Measurements from ENCODE around the gene SMG6. TPM values are rescaled to one million over a fixed set of nuclear protein-coding genes. Genes with fewer than 3 reads are reported as not detected.

Gene SMG6
- total and polyA plus RNA-seq, 2 of the 8 experiments (the other 6 are each of a cell fraction or from before 2014, with no cell fraction given) = 18.5 to 25.2 TPM

GRCh38 chr17:2064147-2064489 is 239.5 kb downstream of the SMG6 start:
- H2BK20ac ChIP-seq (ENCODE audit: low read length) = no peak overlapping the region
- FAIRE-seq (no peak), DNase-seq (ENCODE audit: low read depth in 1 of 2, low spot score in 2 of 2) (no peak)
- no peak overlapping the region for H3K9ac ChIP-seq (replicated peaks in 1 of 4; ENCODE audit: extremely low read depth in 1 of 4, low read depth in 3 of 4, low read length in 3 of 4)
- peaks cover 6 to 8% of the 10 kb centered on the region in 2 experiments for H4K20me1 ChIP-seq (replicated peaks in 1 of 2; ENCODE audit: control insufficient read depth in 1 of 2, insufficient read depth in 2 of 2, low read length in 2 of 2)
- H3K27me3 ChIP-seq (replicated peaks in 1 of 4; ENCODE audit: control insufficient read depth in 3 of 4, extremely low read depth in 1 of 4, insufficient read depth in 3 of 4, low read length in 3 of 4) = peaks cover 0 to 21% (median 15%) of the 10 kb centered on the region in 4 experiments; a peak in 5 of 7 replicates
- no peak overlapping the region for H2BK15ac ChIP-seq (ENCODE audit: low read length)
- no peaks in the 10 kb centered on the region for H3K79me2 ChIP-seq (ENCODE audit: control insufficient read depth in 1 of 2, insufficient read depth in 2 of 2, low read length in 2 of 2)
- H2BK5ac ChIP-seq (ENCODE audit: low read depth, low read length) = no peak overlapping the region
- H2BK120ac ChIP-seq (replicated peaks; ENCODE audit: low read depth, low read length) = no peak overlapping the region
- no peak overlapping the region for H3K4me2 ChIP-seq (ENCODE audit: insufficient read depth in 1 of 2, low read depth in 2 of 2, low read length in 2 of 2)
- no peak overlapping the region for H3K14ac ChIP-seq (ENCODE audit: insufficient read length)
- WGBS, 2 experiments (ENCODE audit: extremely low coverage in 1 of 2, insufficient coverage in 1 of 2, insufficient read length in 1 of 2, insufficient replicate concordance in 2 of 2, low coverage in 1 of 2, low lambda C conversion rate in 2 of 2, missing lambda C conversion rate in 1 of 2) = 73% methylated on average over 5 of the region's 5 CpGs; no CpG with 5 or more reads in 1 of the 2 experiments
- no peak overlapping the region for H3K18ac ChIP-seq (ENCODE audit: extremely low read depth, low read length)
- H3K23ac ChIP-seq (ENCODE audit: insufficient read length) = no peak overlapping the region
- no peak for TF ChIP-seq SP1 (IDR thresholded peaks at IDR 0.05; ENCODE audit: low read depth, low read length)
- no peak for TF ChIP-seq MAX (IDR thresholded peaks at IDR 0.05)
- no peak for TF ChIP-seq ASH2L (IDR thresholded peaks at IDR 0.05; ENCODE audit: low read length)
- TF ChIP-seq NANOG (IDR thresholded peaks at IDR 0.05; ENCODE audit: insufficient read depth, low read depth, low read length, poor library complexity, severe bottlenecking) = no peak
- no peak for TF ChIP-seq PHF8 (conservative IDR thresholded peaks at IDR 0.05; ENCODE audit: low read depth, low read length)
- peaks cover 0 to 4% (median 0%) of the 10 kb centered on the region in 4 experiments; a peak in 1 of 8 replicates for H3K36me3 ChIP-seq (ENCODE audit: control insufficient read depth in 2 of 4, insufficient read depth in 4 of 4, low read length in 3 of 4)
- no peak overlapping the region for H3K4me3 ChIP-seq (ENCODE audit: extremely low read depth in 1 of 4, insufficient read depth in 2 of 4, low read depth in 3 of 4, low read length in 4 of 4)
- H2AK5ac ChIP-seq (ENCODE audit: low read depth, low read length) = no peak overlapping the region
- POLR2A ChIA-PET (ENCODE audit: partially characterized antibody) = interaction anchor here (1.0 kb wide), 1 partner anchor 108 kb away, joined by 3 read pairs; no protein-coding TSS in a partner anchor
- no peak overlapping the region for H4K5ac ChIP-seq (ENCODE audit: insufficient read length, low read depth, low read length)
- CTCF ChIA-PET (ENCODE audit: partially characterized antibody) = interaction anchor here (0.7 to 7.6 kb wide), 20 partner anchors 10 to 219 kb away, joined by 3 to 58 read pairs (median 5); partner anchors contain the start of gene HIC1
- no peaks in the 10 kb centered on the region for H3K23me2 ChIP-seq (ENCODE audit: low read depth, low read length)
- no peak overlapping the region for H3K4ac ChIP-seq (replicated peaks; ENCODE audit: insufficient read length, low read depth, low read length)
- H3K4me1 ChIP-seq (replicated peaks in 1 of 4; ENCODE audit: control insufficient read depth in 3 of 4, insufficient read depth in 4 of 4, low read length in 3 of 4) = peaks cover 0 to 13% (median 9%) of the 10 kb centered on the region in 4 experiments; a peak in 6 of 7 replicates
- H3K27ac ChIP-seq (ENCODE audit: low read depth, low read length) = no peak overlapping the region
- no peak overlapping the region for H4K8ac ChIP-seq (ENCODE audit: extremely low read depth, insufficient read depth, low read length)
- no peak overlapping the region for H4K91ac ChIP-seq (replicated peaks; ENCODE audit: insufficient read length, low read length)
- H2AFZ ChIP-seq (ENCODE audit: low read length) = no peak overlapping the region
- no peaks in the 10 kb centered on the region for H3K79me1 ChIP-seq (ENCODE audit: low read depth, low read length)
- H2BK12ac ChIP-seq (ENCODE audit: low read depth, low read length) = 0 out of 2 replicates have a peak overlapping the region, but pooled peaks have one; percentile 39
- H3K56ac ChIP-seq (replicated peaks; ENCODE audit: insufficient read length, low read depth, low read length) = no peak overlapping the region
- no peaks in the 10 kb centered on the region for H3K9me3 ChIP-seq (ENCODE audit: insufficient read depth in 2 of 2, low read depth in 1 of 2, low read length in 1 of 2)
